Liver (tissue), 9 donors: ENCODE results near the gene ASIC3. TPM values are rescaled to one million over a fixed set of nuclear protein-coding genes. Genes with fewer than 3 reads are reported as not detected.
A peak's percentile ranks its signal among the peaks of the same experiment; 100 is the strongest.

ENCODE experiments used
- DNase-seq: peaks from one replicate; pipeline ENCODE4 v3.0.0-alpha.2; 2017; ENCODE audit warnings: low spot score
- H3K27ac ChIP-seq, 2 donors: one replicate each; pipeline ENCODE4 v1.7.0; 2013; ENCODE audit warnings: inconsistent platforms in 2 of 2, low read length in 2 of 2, control low read depth in 1 of 2, low read depth in 1 of 2, mild to moderate bottlenecking in 1 of 2
- H3K27me3 ChIP-seq, 4 donors: one replicate each; pipeline versions ENCODE4 v1.6.1 to v1.7.0; 2013; ENCODE audit warnings: low read length in 3 of 4, inconsistent platforms in 1 of 4, mild to moderate bottlenecking in 1 of 4, moderate library complexity in 1 of 4; ENCODE audit not compliant: control insufficient read depth in 4 of 4, insufficient read depth in 4 of 4
- H3K36me3 ChIP-seq, 4 donors: one replicate each; pipeline versions ENCODE4 v1.6.1 to v1.7.0; 2013; ENCODE audit warnings: low read length in 3 of 4, mild to moderate bottlenecking in 3 of 4, low read depth in 1 of 4, moderate library complexity in 1 of 4; ENCODE audit not compliant: control insufficient read depth in 4 of 4, insufficient read depth in 3 of 4
- H3K4me1 ChIP-seq, 4 donors: one replicate each; pipeline versions ENCODE4 v1.6.1 to v1.7.0; 2013; ENCODE audit warnings: low read length in 3 of 4, mild to moderate bottlenecking in 3 of 4, moderate library complexity in 1 of 4; ENCODE audit not compliant: control insufficient read depth in 4 of 4, insufficient read depth in 4 of 4
- H3K4me3 ChIP-seq, 3 donors: one replicate each; pipeline versions ENCODE4 v1.6.1 to v1.7.0; 2013; ENCODE audit warnings: low read length in 3 of 3, control low read depth in 1 of 3, low read depth in 1 of 3, mild to moderate bottlenecking in 1 of 3
- H3K9ac ChIP-seq, 2 donors: one replicate each; pipeline ENCODE4 v1.7.0; 2013; ENCODE audit warnings: low read length in 2 of 2, mild to moderate bottlenecking in 2 of 2, moderate library complexity in 2 of 2, control low read depth in 1 of 2, low read depth in 1 of 2
- H3K9me3 ChIP-seq, 4 donors: one replicate each; pipeline versions ENCODE4 v1.6.1 to v1.7.0; 2013; ENCODE audit warnings: low read length in 3 of 4; ENCODE audit not compliant: control insufficient read depth in 4 of 4
- EGR1 ChIP-seq, 2 donors: IDR thresholded peaks; 2 replicates each; pipeline ENCODE4 v1.6.1; 2016 to 2018; ENCODE audit warnings: antibody characterized with exemption in 2 of 2, low read depth in 2 of 2
- FOXA1 ChIP-seq: IDR thresholded peaks from 2 replicates; pipeline ENCODE4 v1.6.1; 2016; ENCODE audit warnings: antibody characterized with exemption
- FOXA2 ChIP-seq: IDR thresholded peaks from 2 replicates; pipeline ENCODE4 v1.6.1; 2016; ENCODE audit warnings: antibody characterized with exemption
- GABPA ChIP-seq, 2 donors: IDR thresholded peaks in 1 of 2; conservative IDR thresholded peaks in 1 of 2; 2 replicates each; pipeline ENCODE4 v1.6.1; 2016; ENCODE audit warnings: antibody characterized with exemption in 2 of 2, mild to moderate bottlenecking in 1 of 2, moderate library complexity in 1 of 2
- HNF4A ChIP-seq, 2 donors: conservative IDR thresholded peaks; 2 replicates each; pipeline ENCODE4 v1.6.1; 2016; ENCODE audit warnings: antibody characterized with exemption in 2 of 2, mild to moderate bottlenecking in 2 of 2
- HNF4G ChIP-seq: IDR thresholded peaks from 2 replicates; pipeline ENCODE4 v1.6.1; 2016; ENCODE audit warnings: antibody characterized with exemption
- JUND ChIP-seq, 2 donors: IDR thresholded peaks; 2 replicates each; pipeline ENCODE4 v1.6.1; 2016; ENCODE audit warnings: antibody characterized with exemption in 2 of 2
- NR2F2 ChIP-seq: IDR thresholded peaks from 2 replicates; pipeline ENCODE4 v1.6.1; 2016; ENCODE audit warnings: antibody characterized with exemption
- RAD21 ChIP-seq, 2 donors: IDR thresholded peaks; 2 replicates each; pipeline ENCODE4 v1.6.1; 2016; ENCODE audit warnings: antibody characterized with exemption in 2 of 2, mild to moderate bottlenecking in 2 of 2
- RXRA ChIP-seq, 2 donors: IDR thresholded peaks; 2 replicates each; pipeline ENCODE4 v1.6.1; 2017 to 2018; ENCODE audit warnings: antibody characterized with exemption in 2 of 2, mild to moderate bottlenecking in 1 of 2
- TAF1 ChIP-seq: conservative IDR thresholded peaks from 2 replicates; pipeline ENCODE4 v1.6.1; 2016; ENCODE audit warnings: antibody characterized with exemption, mild to moderate bottlenecking
- YY1 ChIP-seq: IDR thresholded peaks from 2 replicates; pipeline ENCODE4 v1.6.1; 2016; ENCODE audit warnings: antibody characterized with exemption, mild to moderate bottlenecking
- WGBS: extraction: QIAGEN DNeasy Blood & Tissue Kit; methylation state at CpG from one replicate; pipeline ENCODE4 v1.1.7; 2013; 5-methylcytosine and 5-hydroxymethylcytosine counted together
- polyA plus RNA-seq, 2 donors: library from polyadenylated mRNA; stranded (reverse) in 1 of 2; unstranded in 1 of 2; fragments of 200-250 nt in 1 of 2; fragments of >200 nt in 1 of 2; fragmentation: Nextera tagmentation in 1 of 2; extraction: Ambion mirVana in 1 of 2; gene quantifications; one replicate each; pipeline versions ENCODE4 v1.2.1 to v1.2.3, GENCODE V29; 2013 to 2015
- total RNA-seq, 2 donors: library from RNA; depleted of rRNA; stranded (reverse); fragments of >200 nt; gene quantifications; one replicate each; pipeline ENCODE4 v1.2.3, GENCODE V29; 2014
- TF ChIP-seq, protein P1 (sequence below): IDR thresholded peaks from 2 replicates; pipeline ENCODE4 v1.6.1; 2016; ENCODE audit warnings: antibody characterized with exemption
- TF ChIP-seq, protein P2 (sequence below): fragments of 150-350 bp; IDR thresholded peaks from 2 replicates; pipeline ENCODE4 v1.5.1; 2017; ENCODE audit warnings: improper control_type of control experiment, low read depth, low read length; ENCODE audit not compliant: missing input control
- TF ChIP-seq, protein P3 (sequence below): IDR thresholded peaks from 2 replicates; pipeline ENCODE4 v1.6.1; 2016; ENCODE audit warnings: antibody characterized with exemption, mild to moderate bottlenecking
- donor health status: healthy.
- donor health status: healthy.
- donor health status: healthy.
- donor health status: healthy.
- donor health status: healthy.

ASIC3 gene
- total and polyA plus RNA-seq, 4 donors: 0.05 to 1.0 (median 0.39) TPM

GRCh38 chr7:151075978-151076426, 27.7 kb downstream of the ASIC3 start:
- Histone ChIP-seq H3K27ac (no peak overlapping the region), H3K9me3 (no peaks in the 10 kb centered on the region), H3K27me3 (no peaks in the 10 kb centered on the region), H3K4me3 (no peak overlapping the region), H3K4me1 (peaks cover 8 to 23% (median 15%) of the 10 kb centered on the region in 4 donors), H3K36me3 (peaks cover 23 to 55% (median 32%) of the 10 kb centered on the region in 4 donors), H3K9ac (no peak overlapping the region)
- 89% methylated on average over 22 of the region's 22 CpGs for WGBS
- no peak for DNase-seq
- TF ChIP-seq EGR1 (IDR thresholded peaks at IDR 0.05; ENCODE audit: low read depth in 2 of 2) (no peak), RXRA (IDR thresholded peaks at IDR 0.05) (no peak), FOXA1 (no peak), RAD21 (IDR thresholded peaks at IDR 0.05) (no peak), FOXA2 (no peak), YY1 (no peak), NR2F2 (no peak), JUND (IDR thresholded peaks at IDR 0.05) (no peak), HNF4G (no peak), HNF4A (conservative IDR thresholded peaks at IDR 0.05) (no peak)
- TF ChIP-seq, protein P1, sequence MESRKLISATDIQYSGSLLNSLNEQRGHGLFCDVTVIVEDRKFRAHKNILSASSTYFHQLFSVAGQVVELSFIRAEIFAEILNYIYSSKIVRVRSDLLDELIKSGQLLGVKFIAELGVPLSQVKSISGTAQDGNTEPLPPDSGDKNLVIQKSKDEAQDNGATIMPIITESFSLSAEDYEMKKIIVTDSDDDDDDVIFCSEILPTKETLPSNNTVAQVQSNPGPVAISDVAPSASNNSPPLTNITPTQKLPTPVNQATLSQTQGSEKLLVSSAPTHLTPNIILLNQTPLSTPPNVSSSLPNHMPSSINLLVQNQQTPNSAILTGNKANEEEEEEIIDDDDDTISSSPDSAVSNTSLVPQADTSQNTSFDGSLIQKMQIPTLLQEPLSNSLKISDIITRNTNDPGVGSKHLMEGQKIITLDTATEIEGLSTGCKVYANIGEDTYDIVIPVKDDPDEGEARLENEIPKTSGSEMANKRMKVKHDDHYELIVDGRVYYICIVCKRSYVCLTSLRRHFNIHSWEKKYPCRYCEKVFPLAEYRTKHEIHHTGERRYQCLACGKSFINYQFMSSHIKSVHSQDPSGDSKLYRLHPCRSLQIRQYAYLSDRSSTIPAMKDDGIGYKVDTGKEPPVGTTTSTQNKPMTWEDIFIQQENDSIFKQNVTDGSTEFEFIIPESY: no peak
- TF ChIP-seq, protein P2, sequence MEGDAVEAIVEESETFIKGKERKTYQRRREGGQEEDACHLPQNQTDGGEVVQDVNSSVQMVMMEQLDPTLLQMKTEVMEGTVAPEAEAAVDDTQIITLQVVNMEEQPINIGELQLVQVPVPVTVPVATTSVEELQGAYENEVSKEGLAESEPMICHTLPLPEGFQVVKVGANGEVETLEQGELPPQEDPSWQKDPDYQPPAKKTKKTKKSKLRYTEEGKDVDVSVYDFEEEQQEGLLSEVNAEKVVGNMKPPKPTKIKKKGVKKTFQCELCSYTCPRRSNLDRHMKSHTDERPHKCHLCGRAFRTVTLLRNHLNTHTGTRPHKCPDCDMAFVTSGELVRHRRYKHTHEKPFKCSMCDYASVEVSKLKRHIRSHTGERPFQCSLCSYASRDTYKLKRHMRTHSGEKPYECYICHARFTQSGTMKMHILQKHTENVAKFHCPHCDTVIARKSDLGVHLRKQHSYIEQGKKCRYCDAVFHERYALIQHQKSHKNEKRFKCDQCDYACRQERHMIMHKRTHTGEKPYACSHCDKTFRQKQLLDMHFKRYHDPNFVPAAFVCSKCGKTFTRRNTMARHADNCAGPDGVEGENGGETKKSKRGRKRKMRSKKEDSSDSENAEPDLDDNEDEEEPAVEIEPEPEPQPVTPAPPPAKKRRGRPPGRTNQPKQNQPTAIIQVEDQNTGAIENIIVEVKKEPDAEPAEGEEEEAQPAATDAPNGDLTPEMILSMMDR: no peak
- TF ChIP-seq, protein P3, sequence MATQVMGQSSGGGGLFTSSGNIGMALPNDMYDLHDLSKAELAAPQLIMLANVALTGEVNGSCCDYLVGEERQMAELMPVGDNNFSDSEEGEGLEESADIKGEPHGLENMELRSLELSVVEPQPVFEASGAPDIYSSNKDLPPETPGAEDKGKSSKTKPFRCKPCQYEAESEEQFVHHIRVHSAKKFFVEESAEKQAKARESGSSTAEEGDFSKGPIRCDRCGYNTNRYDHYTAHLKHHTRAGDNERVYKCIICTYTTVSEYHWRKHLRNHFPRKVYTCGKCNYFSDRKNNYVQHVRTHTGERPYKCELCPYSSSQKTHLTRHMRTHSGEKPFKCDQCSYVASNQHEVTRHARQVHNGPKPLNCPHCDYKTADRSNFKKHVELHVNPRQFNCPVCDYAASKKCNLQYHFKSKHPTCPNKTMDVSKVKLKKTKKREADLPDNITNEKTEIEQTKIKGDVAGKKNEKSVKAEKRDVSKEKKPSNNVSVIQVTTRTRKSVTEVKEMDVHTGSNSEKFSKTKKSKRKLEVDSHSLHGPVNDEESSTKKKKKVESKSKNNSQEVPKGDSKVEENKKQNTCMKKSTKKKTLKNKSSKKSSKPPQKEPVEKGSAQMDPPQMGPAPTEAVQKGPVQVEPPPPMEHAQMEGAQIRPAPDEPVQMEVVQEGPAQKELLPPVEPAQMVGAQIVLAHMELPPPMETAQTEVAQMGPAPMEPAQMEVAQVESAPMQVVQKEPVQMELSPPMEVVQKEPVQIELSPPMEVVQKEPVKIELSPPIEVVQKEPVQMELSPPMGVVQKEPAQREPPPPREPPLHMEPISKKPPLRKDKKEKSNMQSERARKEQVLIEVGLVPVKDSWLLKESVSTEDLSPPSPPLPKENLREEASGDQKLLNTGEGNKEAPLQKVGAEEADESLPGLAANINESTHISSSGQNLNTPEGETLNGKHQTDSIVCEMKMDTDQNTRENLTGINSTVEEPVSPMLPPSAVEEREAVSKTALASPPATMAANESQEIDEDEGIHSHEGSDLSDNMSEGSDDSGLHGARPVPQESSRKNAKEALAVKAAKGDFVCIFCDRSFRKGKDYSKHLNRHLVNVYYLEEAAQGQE: no peak

DNA sequence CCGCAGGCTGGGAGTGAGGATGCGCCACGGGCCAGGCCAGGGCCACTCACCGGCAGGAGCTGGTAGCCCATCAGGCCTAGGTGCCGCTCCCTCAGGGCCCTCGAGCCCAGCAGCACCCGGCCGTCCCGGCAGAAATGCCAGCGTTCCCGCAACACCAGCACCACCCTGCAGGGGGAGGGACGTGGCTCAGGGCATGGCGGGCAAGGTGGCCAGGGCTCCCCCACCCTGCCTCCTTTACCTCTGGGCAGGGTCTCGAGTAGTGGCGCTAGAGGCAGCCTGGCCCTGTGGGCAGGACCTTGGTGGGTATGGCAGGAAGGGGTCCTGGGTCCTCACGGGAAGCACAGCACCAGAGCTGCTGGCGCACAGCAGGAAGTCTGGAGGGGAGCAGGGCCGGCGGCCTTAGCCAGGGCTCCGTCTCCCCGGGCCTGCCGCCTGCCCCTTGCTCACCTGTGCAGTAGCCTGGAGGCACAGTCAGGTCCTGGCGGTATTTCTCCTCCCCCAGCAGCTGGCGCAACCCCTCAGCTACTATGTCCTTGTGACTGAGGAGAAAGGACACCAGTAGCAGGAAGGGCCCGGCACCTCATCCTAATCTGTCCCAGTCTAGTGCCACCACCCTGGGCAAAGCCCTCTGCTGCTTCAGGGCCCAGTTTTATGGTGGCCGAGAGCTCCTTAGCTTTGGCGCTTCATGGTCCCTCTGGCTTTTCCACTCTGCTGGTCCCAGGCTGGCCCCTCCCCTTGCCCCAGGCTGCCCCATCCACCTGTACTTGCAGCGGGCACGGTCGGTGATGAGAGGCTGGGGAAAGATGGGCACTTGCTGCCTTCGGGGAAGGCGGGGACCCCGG, 28.8 kb downstream of the ASIC3 start:
- Histone ChIP-seq H3K36me3 (peaks cover 21 to 44% (median 28%) of the 10 kb centered on the region in 4 donors), H3K4me1 (peaks cover 9 to 34% (median 21%) of the 10 kb centered on the region in 4 donors), H3K27ac (no peak overlapping the region), H3K9ac (no peak overlapping the region), H3K27me3 (no peaks in the 10 kb centered on the region), H3K4me3 (no peak overlapping the region), H3K9me3 (no peaks in the 10 kb centered on the region)
- no peak for DNase-seq
- TF ChIP-seq FOXA1 (no peak), TAF1 (no peak), FOXA2 (no peak), JUND (IDR thresholded peaks at IDR 0.05) (no peak), GABPA (IDR thresholded peaks at IDR 0.05 in 1 of 2, conservative IDR thresholded peaks at IDR 0.05 in 1 of 2) (no peak)
- TF ChIP-seq, protein P2: peak; percentile 4
- WGBS: 80% methylated on average over 33 of the region's 33 CpGs
